Measurements from ENCODE around the gene MROH2B.

Gene MROH2B

DNA sequence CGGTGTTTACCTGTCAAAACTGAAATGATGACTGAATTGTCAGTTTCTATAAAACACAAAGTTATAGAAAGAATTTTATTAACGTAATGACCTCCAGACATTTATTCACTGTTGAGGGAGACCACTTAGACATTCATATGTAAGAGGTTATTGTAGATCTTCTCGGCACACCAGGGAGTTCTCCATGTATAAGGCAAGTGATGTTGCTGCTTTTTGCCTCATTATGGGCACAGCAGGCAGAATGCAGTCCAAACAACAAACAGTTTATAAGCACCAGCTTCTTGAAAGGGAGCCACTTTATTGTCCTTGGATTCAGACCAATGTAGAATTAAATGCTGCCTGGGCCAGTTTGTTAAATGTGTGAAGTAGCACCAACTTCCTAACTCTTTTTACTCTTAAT is 95.1 kb downstream of the MROH2B start:
- H3K4me3 Mint-ChIP-seq, result no peak overlapping the region

GRCh38 chr5:40973364-40974004 is 97.7 kb downstream of the MROH2B start:
- Mint-ChIP-seq H3K27me3 (ENCODE audit: low read depth) (no peaks in the 10 kb centered on the region), H3K36me3 (ENCODE audit: low read depth) (peaks cover 5% of the 10 kb centered on the region), H3K27ac (no peak overlapping the region), H3K4me1 (peaks cover 6% of the 10 kb centered on the region), H3K9me3 (no peaks in the 10 kb centered on the region), H3K4me3 (no peak overlapping the region)
- TF ChIP-seq, protein P1, sequence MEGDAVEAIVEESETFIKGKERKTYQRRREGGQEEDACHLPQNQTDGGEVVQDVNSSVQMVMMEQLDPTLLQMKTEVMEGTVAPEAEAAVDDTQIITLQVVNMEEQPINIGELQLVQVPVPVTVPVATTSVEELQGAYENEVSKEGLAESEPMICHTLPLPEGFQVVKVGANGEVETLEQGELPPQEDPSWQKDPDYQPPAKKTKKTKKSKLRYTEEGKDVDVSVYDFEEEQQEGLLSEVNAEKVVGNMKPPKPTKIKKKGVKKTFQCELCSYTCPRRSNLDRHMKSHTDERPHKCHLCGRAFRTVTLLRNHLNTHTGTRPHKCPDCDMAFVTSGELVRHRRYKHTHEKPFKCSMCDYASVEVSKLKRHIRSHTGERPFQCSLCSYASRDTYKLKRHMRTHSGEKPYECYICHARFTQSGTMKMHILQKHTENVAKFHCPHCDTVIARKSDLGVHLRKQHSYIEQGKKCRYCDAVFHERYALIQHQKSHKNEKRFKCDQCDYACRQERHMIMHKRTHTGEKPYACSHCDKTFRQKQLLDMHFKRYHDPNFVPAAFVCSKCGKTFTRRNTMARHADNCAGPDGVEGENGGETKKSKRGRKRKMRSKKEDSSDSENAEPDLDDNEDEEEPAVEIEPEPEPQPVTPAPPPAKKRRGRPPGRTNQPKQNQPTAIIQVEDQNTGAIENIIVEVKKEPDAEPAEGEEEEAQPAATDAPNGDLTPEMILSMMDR (IDR thresholded peaks at IDR 0.05; ENCODE audit: unreplicated experiment in 3 of 3), result no peak

More for the DNA sequence above, 95.1 kb downstream of the MROH2B start:
- TF ChIP-seq, protein P1 (IDR thresholded peaks at IDR 0.05; ENCODE audit: unreplicated experiment in 3 of 3), result no peak
- Mint-ChIP-seq H3K36me3 (ENCODE audit: low read depth) (peaks cover 9% of the 10 kb centered on the region), H3K27ac (peak overlapping the region in 1 of 3 experiments; percentile 2), H3K9me3 (no peaks in the 10 kb centered on the region), H3K4me1 (peaks cover 6% of the 10 kb centered on the region), H3K27me3 (ENCODE audit: low read depth) (no peaks in the 10 kb centered on the region)

DNA sequence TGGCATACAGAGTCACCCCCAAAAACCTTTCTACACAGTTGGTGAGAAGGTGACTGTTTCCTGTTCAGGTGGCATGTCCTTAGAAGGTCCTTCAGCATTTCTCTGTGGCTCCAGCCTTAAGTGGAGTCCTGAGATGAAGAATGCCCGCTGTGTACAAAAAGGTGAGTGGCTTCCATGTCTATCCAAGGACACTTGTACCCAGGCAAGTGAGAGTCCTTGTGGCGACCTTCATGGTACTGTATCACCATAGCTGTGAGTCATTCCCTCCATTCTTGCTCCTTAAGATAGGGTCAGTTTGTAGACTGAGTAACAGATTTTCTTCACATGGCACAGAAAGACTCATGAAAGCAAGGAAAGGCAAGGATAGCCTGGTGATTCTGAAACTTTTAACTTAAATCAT is 98.7 kb downstream of the MROH2B start:
- H3K36me3 Mint-ChIP-seq (ENCODE audit: low read depth), result peaks cover 5% of the 10 kb centered on the region
- H3K9me3 Mint-ChIP-seq, result no peaks in the 10 kb centered on the region
- no peaks in the 10 kb centered on the region for H3K27me3 Mint-ChIP-seq (ENCODE audit: low read depth)
- TF ChIP-seq, protein P1 (IDR thresholded peaks at IDR 0.05; ENCODE audit: unreplicated experiment in 3 of 3), result no peak
- no peak overlapping the region for H3K27ac Mint-ChIP-seq
- no peak overlapping the region for H3K4me3 Mint-ChIP-seq
- peaks cover 6% of the 10 kb centered on the region for H3K4me1 Mint-ChIP-seq

DNA sequence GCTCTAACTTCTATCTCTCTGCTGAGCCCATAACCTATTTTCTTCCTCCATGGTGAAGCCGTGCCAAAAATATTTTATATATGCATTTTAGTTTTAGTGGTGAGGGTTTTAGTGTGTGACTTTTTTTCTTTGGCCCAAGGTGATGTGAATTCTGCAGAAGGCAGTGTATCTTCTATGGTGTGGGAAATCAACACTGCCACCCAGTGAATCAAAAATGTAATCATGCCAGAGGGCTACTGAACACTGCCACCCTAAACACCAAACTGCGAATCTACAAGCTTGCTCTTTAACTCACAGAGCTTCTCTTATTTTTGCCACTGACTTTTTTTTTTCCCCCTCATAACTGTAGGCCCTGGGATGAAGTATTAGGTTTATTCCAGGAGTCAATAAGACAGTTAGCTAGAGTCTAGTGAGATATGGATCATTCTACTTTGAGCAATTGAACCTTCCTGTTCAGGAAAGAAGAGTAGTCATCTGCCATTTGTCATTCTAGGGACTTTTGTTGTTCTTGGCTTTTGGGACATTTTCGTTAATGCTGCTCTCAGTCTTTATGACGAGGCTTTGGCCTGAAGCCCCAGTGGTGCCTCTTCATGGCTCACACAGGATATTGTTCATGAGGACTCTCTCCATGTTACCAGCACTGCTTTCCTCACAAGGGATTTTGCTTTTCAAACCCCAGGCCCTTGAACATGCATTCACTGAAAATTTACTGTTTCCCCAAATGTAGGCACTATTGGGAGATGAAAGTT is 108.8 kb downstream of the MROH2B start:
- H3K9me3 Mint-ChIP-seq, result peaks cover 20% of the 10 kb centered on the region
- TF ChIP-seq, protein P1 (IDR thresholded peaks at IDR 0.05; ENCODE audit: unreplicated experiment in 3 of 3), result no peak
- H3K4me1 Mint-ChIP-seq, result no peaks in the 10 kb centered on the region
- H3K4me3 Mint-ChIP-seq, result no peak overlapping the region
- H3K36me3 Mint-ChIP-seq (ENCODE audit: low read depth), result peaks cover 45% of the 10 kb centered on the region
- H3K27me3 Mint-ChIP-seq (ENCODE audit: low read depth), result no peaks in the 10 kb centered on the region
- H3K27ac Mint-ChIP-seq, result peak overlapping the region in 2 of 3 experiments; percentile 54 to 58

DNA sequence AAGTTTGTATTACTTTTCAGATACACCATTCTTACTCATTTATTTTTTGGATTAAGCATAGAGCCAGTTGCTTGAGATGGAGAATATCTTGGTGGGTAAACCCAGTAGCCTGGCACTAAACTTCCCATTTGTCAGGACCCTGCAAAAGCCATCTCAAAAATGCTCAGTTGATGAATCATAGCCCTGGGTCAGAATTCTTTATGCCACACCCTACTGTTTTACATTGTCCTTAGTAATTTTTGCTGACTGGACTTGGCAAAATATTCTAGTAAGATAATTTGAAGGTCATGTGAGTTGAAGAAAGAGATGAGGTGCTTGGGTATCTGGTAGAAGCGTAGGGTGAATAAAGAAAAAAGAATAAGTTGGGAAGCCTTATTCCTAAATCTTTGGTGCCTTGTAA is 111.1 kb downstream of the MROH2B start:
- H3K27me3 Mint-ChIP-seq (ENCODE audit: low read depth), result no peaks in the 10 kb centered on the region
- H3K36me3 Mint-ChIP-seq (ENCODE audit: low read depth), result peaks cover 38% of the 10 kb centered on the region
- TF ChIP-seq, protein P1 (IDR thresholded peaks at IDR 0.05; ENCODE audit: unreplicated experiment in 3 of 3), result no peak
- no peaks in the 10 kb centered on the region for H3K4me1 Mint-ChIP-seq
- H3K4me3 Mint-ChIP-seq, result no peak overlapping the region
- peaks cover 18% of the 10 kb centered on the region for H3K9me3 Mint-ChIP-seq
- H3K27ac Mint-ChIP-seq, result no peak overlapping the region
